SU-DHL-6 (cell line): Measurements from ENCODE around the gene SH2D1B.

Source experiments
- H2AFZ ChIP-seq: fragments of 200-600 bp; sonication (generic); 2 replicates; pipeline ENCODE4 v1.6.1; 2014; ENCODE audit warnings: low read depth, mild to moderate bottlenecking, moderate library complexity, mixed read lengths, antibody characterized with exemption, low read length; ENCODE audit not compliant: severe bottlenecking
- H3F3A ChIP-seq: fragments of 200-600 bp; shearing (Covaris generic); 2 replicates; pipeline ENCODE4 v1.6.0; 2016; ENCODE audit warnings: antibody characterized with exemption, mild to moderate bottlenecking; ENCODE audit not compliant: insufficient read depth
- H3K27ac ChIP-seq: fragments of 200-600 bp; sonication (generic); 2 replicates; pipeline ENCODE4 v1.5.1; 2016; ENCODE audit warnings: low read depth, mild to moderate bottlenecking, low read length, moderate library complexity, mixed read lengths
- H3K27me3 ChIP-seq: fragments of 200-600 bp; sonication (generic), shearing (Covaris generic); 2 replicates; pipeline ENCODE4 v1.6.0; 2014; ENCODE audit warnings: mild to moderate bottlenecking, low read length
- H3K36me3 ChIP-seq: fragments of 200-600 bp; sonication (generic); 2 replicates; pipeline ENCODE4 v1.6.1; 2014; ENCODE audit warnings: mild to moderate bottlenecking, low read length, mixed read lengths
- H3K4me2 ChIP-seq: fragments of 300-600, 200-600 bp; shearing (Covaris generic), sonication (generic); 2 replicates; pipeline ENCODE4 v1.6.0; 2014; ENCODE audit warnings: low read length, low read depth, mild to moderate bottlenecking; ENCODE audit not compliant: poor library complexity, severe bottlenecking
- H3K4me3 ChIP-seq: fragments of 200-600 bp; sonication (generic); 2 replicates; pipeline ENCODE4 v1.5.1; 2014; ENCODE audit warnings: antibody characterized with exemption, low read length, mild to moderate bottlenecking, mixed read lengths; ENCODE audit not compliant: insufficient read depth, poor library complexity, severe bottlenecking
- H3K79me2 ChIP-seq: fragments of 200-600 bp; sonication (generic); 2 replicates; pipeline ENCODE4 v1.6.1; 2014; ENCODE audit warnings: mild to moderate bottlenecking, low read length, moderate library complexity; ENCODE audit not compliant: insufficient read depth
- H3K9ac ChIP-seq: fragments of 200-600 bp; sonication (generic); 2 replicates; pipeline ENCODE4 v1.7.0; 2014; ENCODE audit warnings: mild to moderate bottlenecking, low read length
- H3K9me2 ChIP-seq: fragments of 200-600 bp; sonication (generic); replicated peaks from 2 replicates; pipeline ENCODE4 v1.6.1; 2014; ENCODE audit warnings: low read length; ENCODE audit not compliant: insufficient read depth
- H3K9me3 ChIP-seq: fragments of 200-600 bp; sonication (generic); 2 replicates; pipeline ENCODE4 v1.6.1; 2014; ENCODE audit warnings: low read length, mixed read lengths; ENCODE audit not compliant: insufficient read depth
- H4K20me1 ChIP-seq: fragments of 200-600 bp; sonication (generic); 2 replicates; pipeline ENCODE4 v1.6.1; 2014; ENCODE audit warnings: low read depth, mild to moderate bottlenecking, antibody characterized with exemption, low read length, moderate library complexity, mixed read lengths
- CTCF ChIP-seq: fragments of 200-600 bp; sonication (generic); IDR thresholded peaks from one replicate; pipeline ENCODE4 v1.5.1; 2017; ENCODE audit warnings: antibody characterized with exemption, mild to moderate bottlenecking, low read length, moderate library complexity; ENCODE audit not compliant: insufficient read depth, poor library complexity, severe bottlenecking
- EZH2phosphoT487 ChIP-seq: fragments of 200-600 bp; sonication (generic), shearing (Covaris generic); conservative IDR thresholded peaks from 2 replicates; pipeline ENCODE4 v1.6.1; 2018; ENCODE audit warnings: mild to moderate bottlenecking, antibody characterized with exemption, low read length, moderate library complexity, mixed read lengths

The SH2D1B gene

GRCh38 chr1:162349635-162350330 lies 62.2 kb downstream of the SH2D1B start:
- no peak overlapping the region for H3K4me3 ChIP-seq
- H3K79me2 ChIP-seq: no peaks in the 10 kb centered on the region
- H3K36me3 ChIP-seq: no peaks in the 10 kb centered on the region
- no peaks in the 10 kb centered on the region for H3K27me3 ChIP-seq
- TF ChIP-seq EZH2phosphoT487 (no peak), CTCF (no peak)
- H3K27ac ChIP-seq: no peak overlapping the region
- no peaks in the 10 kb centered on the region for H4K20me1 ChIP-seq
- H3K9me2 ChIP-seq: no peaks in the 10 kb centered on the region
- H3K4me2 ChIP-seq: no peak overlapping the region
- H2AFZ ChIP-seq: no peak overlapping the region
- no peaks in the 10 kb centered on the region for H3F3A ChIP-seq
- no peak overlapping the region for H3K9ac ChIP-seq
- no peaks in the 10 kb centered on the region for H3K9me3 ChIP-seq

- no peak overlapping the region for H3K4me2 ChIP-seq
- TF ChIP-seq EZH2phosphoT487 (no peak), CTCF (no peak)
- H2AFZ ChIP-seq: no peak overlapping the region
- no peaks in the 10 kb centered on the region for H3K9me2 ChIP-seq
- no peaks in the 10 kb centered on the region for H3F3A ChIP-seq
- H3K27me3 ChIP-seq: no peaks in the 10 kb centered on the region
- H3K9me3 ChIP-seq: no peaks in the 10 kb centered on the region
- H3K79me2 ChIP-seq: no peaks in the 10 kb centered on the region
- no peaks in the 10 kb centered on the region for H4K20me1 ChIP-seq
- no peak overlapping the region for H3K4me3 ChIP-seq
- no peak overlapping the region for H3K27ac ChIP-seq
- H3K36me3 ChIP-seq: no peaks in the 10 kb centered on the region
- H3K9ac ChIP-seq: no peak overlapping the region
Observed at GRCh38 chr1:162347281-162347680, 64.7 kb downstream of the SH2D1B start.
